HG03342 (cell line): ENCODE measurements around the gene WSCD2.

ENCODE experiments used
- ATAC-seq: cut with Tn5 transposase; IDR thresholded peaks from one replicate; pipeline ENCODE4 v1.9.1; 2021; ENCODE audit warnings: mild to moderate bottlenecking, moderate library complexity; ENCODE audit not compliant: unreplicated experiment

WSCD2 gene

GRCh38 chr12:108126212-108126611 lies 2.9 kb upstream of the WSCD2 start:
- no peak for ATAC-seq

- no peak for ATAC-seq
These were observed 2.0 kb upstream of the WSCD2 start for GRCh38 chr12:108126990-108127501.

GRCh38 chr12:108127654-108128053 lies 1.4 kb upstream of the WSCD2 start:
- ATAC-seq, result no peak

GRCh38 chr12:108128221-108129016 lies 669 bp upstream of the WSCD2 start:
- ATAC-seq, result no peak

GRCh38 chr12:108131035-108131434 lies 1.9 kb downstream of the WSCD2 start:
- no peak for ATAC-seq

GRCh38 chr12:108131657-108132126 lies 2.6 kb downstream of the WSCD2 start:
- no peak for ATAC-seq

GRCh38 chr12:108133482-108133881 lies 4.4 kb downstream of the WSCD2 start:
- no peak for ATAC-seq

GRCh38 chr12:108134744-108135143 lies 5.7 kb downstream of the WSCD2 start:
- no peak for ATAC-seq

- ATAC-seq, result no peak
These were observed 6.5 kb downstream of the WSCD2 start for GRCh38 chr12:108135627-108136026.

- no peak for ATAC-seq
These were observed 7.6 kb downstream of the WSCD2 start for GRCh38 chr12:108136697-108137096.

GRCh38 chr12:108139454-108139853 lies 10.4 kb downstream of the WSCD2 start:
- ATAC-seq, result no peak

GRCh38 chr12:108140501-108140900 lies 11.4 kb downstream of the WSCD2 start:
- no peak for ATAC-seq

GRCh38 chr12:108141600-108142130 lies 12.6 kb downstream of the WSCD2 start:
- no peak for ATAC-seq

GRCh38 chr12:108143144-108143543 lies 14.1 kb downstream of the WSCD2 start:
- ATAC-seq, result no peak

GRCh38 chr12:108144080-108144479 lies 15.0 kb downstream of the WSCD2 start:
- no peak for ATAC-seq

GRCh38 chr12:108145011-108145410 lies 15.9 kb downstream of the WSCD2 start:
- no peak for ATAC-seq

- ATAC-seq, result no peak
These were observed 17.2 kb downstream of the WSCD2 start for GRCh38 chr12:108146035-108146893.

- ATAC-seq, result no peak
These were observed 18.2 kb downstream of the WSCD2 start for GRCh38 chr12:108147279-108147678.

GRCh38 chr12:108148521-108149074 lies 19.5 kb downstream of the WSCD2 start:
- no peak for ATAC-seq

GRCh38 chr12:108150436-108150835 lies 21.3 kb downstream of the WSCD2 start:
- ATAC-seq, result no peak

GRCh38 chr12:108151533-108152169 lies 22.6 kb downstream of the WSCD2 start:
- no peak for ATAC-seq
